Measurements from ENCODE around the gene PNLIPRP1.

PNLIPRP1 gene

GRCh38 chr10:116590590-116591444, at the start of gene PNLIPRP1:
PNLIPRP1 (plus strand) TSS chr10:116590959; CDS start chr10:116591130, 171 bp downstream.
- no peak for DNase-seq (ENCODE audit: low read depth)

- no peak for DNase-seq (ENCODE audit: low read depth)
Measured at GRCh38 chr10:116542007-116542677, 48.6 kb upstream of the PNLIPRP1 start.

- no peak for DNase-seq (ENCODE audit: low read depth)
Measured at GRCh38 chr10:116545122-116545521, 45.6 kb upstream of the PNLIPRP1 start.

GRCh38 chr10:116545756-116546155, 45.0 kb upstream of the PNLIPRP1 start, which contains the start of gene PNLIP:
PNLIP (plus strand) TSS chr10:116545931; CDS start chr10:116546093, 162 bp downstream.
- no peak for DNase-seq (ENCODE audit: low read depth)

GRCh38 chr10:116548301-116548700, 42.5 kb upstream of the PNLIPRP1 start:
- DNase-seq (ENCODE audit: low read depth): no peak

- DNase-seq (ENCODE audit: low read depth): no peak
Measured at GRCh38 chr10:116553378-116553980, 37.3 kb upstream of the PNLIPRP1 start.

GRCh38 chr10:116554628-116555027, 36.1 kb upstream of the PNLIPRP1 start:
- DNase-seq (ENCODE audit: low read depth): no peak

GRCh38 chr10:116555880-116556279, 34.9 kb upstream of the PNLIPRP1 start:
- DNase-seq (ENCODE audit: low read depth): no peak

- DNase-seq (ENCODE audit: low read depth): no peak
Measured at GRCh38 chr10:116557305-116557880, 33.4 kb upstream of the PNLIPRP1 start.

GRCh38 chr10:116565534-116565933, 25.2 kb upstream of the PNLIPRP1 start:
- DNase-seq (ENCODE audit: low read depth): no peak

GRCh38 chr10:116566932-116567331, 23.8 kb upstream of the PNLIPRP1 start:
- no peak for DNase-seq (ENCODE audit: low read depth)

GRCh38 chr10:116567335-116567734, 23.4 kb upstream of the PNLIPRP1 start:
- DNase-seq (ENCODE audit: low read depth): no peak

GRCh38 chr10:116574797-116575196, 16.0 kb upstream of the PNLIPRP1 start:
- no peak for DNase-seq (ENCODE audit: low read depth)

- DNase-seq (ENCODE audit: low read depth): no peak
Measured at GRCh38 chr10:116587878-116588591, 2.7 kb upstream of the PNLIPRP1 start.

- no peak for DNase-seq (ENCODE audit: low read depth)
Measured at GRCh38 chr10:116588995-116589394, 1.8 kb upstream of the PNLIPRP1 start.

GRCh38 chr10:116589926-116590325, 833 bp upstream of the PNLIPRP1 start:
- no peak for DNase-seq (ENCODE audit: low read depth)

GRCh38 chr10:116593139-116593740, 2.5 kb downstream of the PNLIPRP1 start:
- no peak for DNase-seq (ENCODE audit: low read depth)

- DNase-seq (ENCODE audit: low read depth): no peak
Measured at GRCh38 chr10:116594525-116595035, 3.8 kb downstream of the PNLIPRP1 start.

GRCh38 chr10:116596062-116596461, 5.3 kb downstream of the PNLIPRP1 start:
- DNase-seq (ENCODE audit: low read depth): no peak

- DNase-seq (ENCODE audit: low read depth): no peak
Measured at GRCh38 chr10:116597543-116597942, 6.8 kb downstream of the PNLIPRP1 start.

- no peak for DNase-seq (ENCODE audit: low read depth)
Measured at GRCh38 chr10:116598329-116598728, 7.6 kb downstream of the PNLIPRP1 start.
